HL-60 (cell line): ENCODE results near the gene CEP164.

ENCODE experiments used
- GABPA ChIP-seq: IDR thresholded peaks from 2 replicates; pipeline ENCODE4 v1.6.1; 2012; ENCODE audit warnings: low read depth
- POLR2AphosphoS5 ChIP-seq: IDR thresholded peaks from 2 replicates; pipeline ENCODE4 v1.6.1; 2012; ENCODE audit warnings: low read depth
- REST ChIP-seq: IDR thresholded peaks from 2 replicates; pipeline ENCODE4 v1.6.1; 2012; ENCODE audit warnings: low read depth; ENCODE audit not compliant: insufficient replicate concordance
- SPI1 ChIP-seq: IDR thresholded peaks from 2 replicates; pipeline ENCODE4 v1.6.1; 2012; ENCODE audit warnings: low read depth, mild to moderate bottlenecking, borderline replicate concordance
- TF ChIP-seq, protein P1 (sequence below): IDR thresholded peaks from one replicate; pipeline ENCODE4 v1.5.1; 2011; ENCODE audit warnings: low read length, control low read depth, inconsistent platforms; ENCODE audit not compliant: insufficient read depth

DNA sequence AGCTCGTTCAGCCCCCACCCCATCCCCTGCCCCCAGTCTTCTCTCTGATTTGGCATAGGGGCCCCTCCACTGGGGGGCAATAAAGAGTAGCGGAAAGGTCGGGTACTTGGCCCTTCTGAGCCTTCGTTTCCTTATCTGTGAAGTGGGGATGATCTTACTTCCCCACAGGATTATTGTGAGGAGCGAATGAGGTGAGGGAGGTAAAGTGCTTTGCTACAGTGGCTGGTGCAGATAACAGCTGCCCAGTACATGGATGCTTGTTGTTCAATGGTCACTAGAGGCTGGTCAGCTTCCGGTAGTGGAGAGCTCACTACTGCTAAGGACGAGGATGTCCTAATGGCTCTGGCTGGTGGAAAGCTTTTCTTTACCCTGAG is 101.2 kb downstream of the CEP164 start:
- TF ChIP-seq POLR2AphosphoS5, result no peak
- TF ChIP-seq, protein P1, sequence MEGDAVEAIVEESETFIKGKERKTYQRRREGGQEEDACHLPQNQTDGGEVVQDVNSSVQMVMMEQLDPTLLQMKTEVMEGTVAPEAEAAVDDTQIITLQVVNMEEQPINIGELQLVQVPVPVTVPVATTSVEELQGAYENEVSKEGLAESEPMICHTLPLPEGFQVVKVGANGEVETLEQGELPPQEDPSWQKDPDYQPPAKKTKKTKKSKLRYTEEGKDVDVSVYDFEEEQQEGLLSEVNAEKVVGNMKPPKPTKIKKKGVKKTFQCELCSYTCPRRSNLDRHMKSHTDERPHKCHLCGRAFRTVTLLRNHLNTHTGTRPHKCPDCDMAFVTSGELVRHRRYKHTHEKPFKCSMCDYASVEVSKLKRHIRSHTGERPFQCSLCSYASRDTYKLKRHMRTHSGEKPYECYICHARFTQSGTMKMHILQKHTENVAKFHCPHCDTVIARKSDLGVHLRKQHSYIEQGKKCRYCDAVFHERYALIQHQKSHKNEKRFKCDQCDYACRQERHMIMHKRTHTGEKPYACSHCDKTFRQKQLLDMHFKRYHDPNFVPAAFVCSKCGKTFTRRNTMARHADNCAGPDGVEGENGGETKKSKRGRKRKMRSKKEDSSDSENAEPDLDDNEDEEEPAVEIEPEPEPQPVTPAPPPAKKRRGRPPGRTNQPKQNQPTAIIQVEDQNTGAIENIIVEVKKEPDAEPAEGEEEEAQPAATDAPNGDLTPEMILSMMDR, result no peak
- TF ChIP-seq REST, result no peak
- TF ChIP-seq GABPA, result no peak
- no peak for TF ChIP-seq SPI1
